Trophoblast cell (in vitro differentiated cells and primary cell): ENCODE measurements around the gene SSBP2.
A peak's percentile ranks its signal among the peaks of the same experiment; 100 is the strongest.

ENCODE experiments used
- DNase-seq, 2 donors: peaks; one replicate each; pipeline ENCODE4 v3.0.0-alpha.2; 2016
- H2AFZ ChIP-seq: 2 replicates; pipeline ENCODE4 v1.6.1; 2013; ENCODE audit warnings: low read length, moderate library complexity, mild to moderate bottlenecking; ENCODE audit not compliant: insufficient read depth, poor library complexity
- H2AK5ac ChIP-seq: 2 replicates; pipeline ENCODE4 v1.6.1; 2013; ENCODE audit warnings: mild to moderate bottlenecking, low read length
- H2BK120ac ChIP-seq: 2 replicates; pipeline ENCODE4 v1.6.1; 2013; ENCODE audit warnings: low read length, mild to moderate bottlenecking, moderate library complexity; ENCODE audit not compliant: insufficient read depth, poor library complexity
- H2BK12ac ChIP-seq: 2 replicates; pipeline ENCODE4 v1.6.1; 2013; ENCODE audit warnings: mild to moderate bottlenecking, low read length, moderate library complexity
- H2BK5ac ChIP-seq: 2 replicates; pipeline ENCODE4 v1.6.1; 2013; ENCODE audit warnings: low read length, low read depth, moderate library complexity, mild to moderate bottlenecking; ENCODE audit not compliant: poor library complexity
- H3K14ac ChIP-seq: 2 replicates; pipeline ENCODE4 v1.6.1; 2013; ENCODE audit warnings: mild to moderate bottlenecking, low read length
- H3K18ac ChIP-seq: 2 replicates; pipeline ENCODE4 v1.6.1; 2013; ENCODE audit warnings: mild to moderate bottlenecking, low read length
- H3K23ac ChIP-seq: 2 replicates; pipeline ENCODE4 v1.6.1; 2013; ENCODE audit warnings: low read length
- H3K27ac ChIP-seq: 2 replicates; pipeline ENCODE4 v1.5.1; 2013; ENCODE audit warnings: low read depth, mild to moderate bottlenecking, inconsistent platforms, low read length, moderate library complexity
- H3K27me3 ChIP-seq: 2 replicates; pipeline ENCODE4 v1.6.1; 2013; ENCODE audit warnings: inconsistent platforms, mild to moderate bottlenecking, low read length, moderate library complexity; ENCODE audit not compliant: insufficient read depth
- H3K36me3 ChIP-seq, 2 experiments: 1 replicate in 1 of 2; 2 replicates in 1 of 2; pipeline ENCODE4 v1.6.1; 2013; ENCODE audit warnings: low read length in 2 of 2, mild to moderate bottlenecking in 2 of 2, moderate library complexity in 1 of 2; ENCODE audit not compliant: insufficient read depth in 2 of 2, control insufficient read depth in 1 of 2
- H3K4ac ChIP-seq: 2 replicates; pipeline ENCODE4 v1.6.1; 2013; ENCODE audit warnings: low read depth, mild to moderate bottlenecking, low read length, moderate library complexity
- H3K4me1 ChIP-seq, 2 experiments: 1 replicate in 1 of 2; 2 replicates in 1 of 2; pipeline ENCODE4 v1.6.1; 2013; ENCODE audit warnings: low read length in 2 of 2, mild to moderate bottlenecking in 2 of 2, moderate library complexity in 1 of 2; ENCODE audit not compliant: insufficient read depth in 2 of 2, control insufficient read depth in 1 of 2
- H3K4me2 ChIP-seq: 2 replicates; pipeline ENCODE4 v1.6.1; 2013; ENCODE audit warnings: inconsistent platforms, mild to moderate bottlenecking, low read length, moderate library complexity
- H3K4me3 ChIP-seq: 2 replicates; pipeline ENCODE4 v1.5.1; 2013; ENCODE audit warnings: mild to moderate bottlenecking, low read depth, low read length, inconsistent platforms
- H3K79me1 ChIP-seq: one replicate; pipeline ENCODE4 v1.6.1; 2013; ENCODE audit warnings: low read length
- H3K79me2 ChIP-seq: 2 replicates; pipeline ENCODE4 v1.6.1; 2013; ENCODE audit warnings: low read length, mild to moderate bottlenecking; ENCODE audit not compliant: control insufficient read depth, insufficient read depth, poor library complexity
- H3K9ac ChIP-seq: 2 replicates; pipeline ENCODE4 v1.6.1; 2013; ENCODE audit warnings: mild to moderate bottlenecking, low read length
- H3K9me3 ChIP-seq: 2 replicates; pipeline ENCODE4 v1.6.1; 2013; ENCODE audit warnings: low read depth, mild to moderate bottlenecking, control low read depth, inconsistent platforms, low read length; ENCODE audit not compliant: insufficient read depth
- H4K12ac ChIP-seq: 2 replicates; pipeline ENCODE4 v1.6.1; 2013; ENCODE audit warnings: low read depth, mild to moderate bottlenecking, low read length, moderate library complexity
- H4K8ac ChIP-seq: 2 replicates; pipeline ENCODE4 v1.6.1; 2013; ENCODE audit warnings: low read depth, mild to moderate bottlenecking, low read length, moderate library complexity
- H4K91ac ChIP-seq: one replicate; pipeline ENCODE4 v1.6.1; 2013; ENCODE audit warnings: low read depth, mild to moderate bottlenecking, low read length, moderate library complexity
- WGBS: extraction: QIAGEN DNeasy Blood & Tissue Kit; methylation state at CpG from one replicate; pipeline ENCODE4 v1.1.7; 2013; ENCODE audit warnings: missing lambda C conversion rate; ENCODE audit not compliant: insufficient read length, insufficient coverage; ENCODE audit errors: extremely low coverage; 5-methylcytosine and 5-hydroxymethylcytosine counted together

The SSBP2 gene

GRCh38 chr5:81646469-81646995, 104.4 kb downstream of the SSBP2 start:
- Histone ChIP-seq H3K9ac (no peak overlapping the region), H3K4ac (no peak overlapping the region), H3K14ac (no peak overlapping the region), H4K91ac (no peak overlapping the region), H3K4me2 (no peak overlapping the region), H3K79me2 (no peaks in the 10 kb centered on the region), H2AK5ac (no peak overlapping the region), H2BK5ac (no peak overlapping the region), H3K23ac (no peak overlapping the region), H3K27me3 (no peaks in the 10 kb centered on the region), H3K27ac (no peak overlapping the region), H3K18ac (no peak overlapping the region), H3K79me1 (no peaks in the 10 kb centered on the region), H4K8ac (no peak overlapping the region), H2AFZ (no peak overlapping the region), H3K9me3 (no peaks in the 10 kb centered on the region), H3K36me3 (no peaks in the 10 kb centered on the region), H2BK12ac (no peak overlapping the region), H4K12ac (no peak overlapping the region), H2BK120ac (no peak overlapping the region), H3K4me3 (no peak overlapping the region), H3K4me1 (no peaks in the 10 kb centered on the region)
- no peak for DNase-seq
- WGBS = no CpG with 5 or more reads among the region's 3 CpGs

GRCh38 chr5:81642210-81642609, 108.7 kb downstream of the SSBP2 start:
- Histone ChIP-seq H3K79me2 (no peaks in the 10 kb centered on the region), H3K36me3 (no peaks in the 10 kb centered on the region), H2BK12ac (no peak overlapping the region), H3K4me3 (no peak overlapping the region), H3K4me2 (no peak overlapping the region), H3K4me1 (no peaks in the 10 kb centered on the region), H4K91ac (no peak overlapping the region), H3K9me3 (no peaks in the 10 kb centered on the region), H4K12ac (no peak overlapping the region), H3K27me3 (no peaks in the 10 kb centered on the region), H2AK5ac (no peak overlapping the region), H3K14ac (no peak overlapping the region), H3K4ac (no peak overlapping the region), H3K79me1 (no peaks in the 10 kb centered on the region), H3K18ac (no peak overlapping the region), H2BK5ac (no peak overlapping the region), H4K8ac (no peak overlapping the region), H2BK120ac (no peak overlapping the region), H3K23ac (no peak overlapping the region), H3K27ac (no peak overlapping the region), H2AFZ (no peak overlapping the region), H3K9ac (no peak overlapping the region)
- DNase-seq = no peak

DNA sequence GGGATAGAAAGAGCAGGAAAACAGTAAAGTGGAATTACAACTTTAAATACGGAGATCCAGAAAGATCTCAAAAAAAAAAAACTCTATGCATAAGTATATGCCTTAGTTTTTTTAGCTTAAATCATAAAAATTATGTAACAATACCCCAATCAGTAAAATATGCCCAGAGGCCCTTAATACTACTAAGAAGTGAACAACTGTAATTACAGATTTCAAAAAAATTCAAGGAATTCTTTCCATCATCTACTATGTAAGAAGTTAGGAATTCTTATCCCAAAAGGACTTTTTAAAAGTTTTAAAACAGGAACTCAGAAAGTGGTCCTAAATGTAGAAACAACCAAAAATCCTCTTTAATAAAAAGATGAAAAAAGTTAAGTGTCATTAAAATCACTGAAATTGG, 111.3 kb downstream of the SSBP2 start:
- H3K27me3 ChIP-seq = no peaks in the 10 kb centered on the region
- H3K79me1 ChIP-seq = no peaks in the 10 kb centered on the region
- H2BK5ac ChIP-seq = no peak overlapping the region
- no peak overlapping the region for H3K23ac ChIP-seq
- no peak overlapping the region for H4K8ac ChIP-seq
- H4K12ac ChIP-seq = no peak overlapping the region
- peak in 1 of 2 donors; percentile 29 for DNase-seq
- no peaks in the 10 kb centered on the region for H3K36me3 ChIP-seq
- no peak overlapping the region for H3K9ac ChIP-seq
- H3K4me3 ChIP-seq = no peak overlapping the region
- no peaks in the 10 kb centered on the region for H3K4me1 ChIP-seq
- no peak overlapping the region for H3K27ac ChIP-seq
- no peaks in the 10 kb centered on the region for H3K9me3 ChIP-seq
- no peaks in the 10 kb centered on the region for H3K79me2 ChIP-seq
- no peak overlapping the region for H3K14ac ChIP-seq
- WGBS = no CpG with 5 or more reads among the region's 1 CpG
- H2AFZ ChIP-seq = no peak overlapping the region
- H3K18ac ChIP-seq = no peak overlapping the region
- H2BK12ac ChIP-seq = no peak overlapping the region
- no peak overlapping the region for H2BK120ac ChIP-seq
- no peak overlapping the region for H3K4me2 ChIP-seq
- H2AK5ac ChIP-seq = no peak overlapping the region
- no peak overlapping the region for H3K4ac ChIP-seq
- H4K91ac ChIP-seq = no peak overlapping the region

DNA sequence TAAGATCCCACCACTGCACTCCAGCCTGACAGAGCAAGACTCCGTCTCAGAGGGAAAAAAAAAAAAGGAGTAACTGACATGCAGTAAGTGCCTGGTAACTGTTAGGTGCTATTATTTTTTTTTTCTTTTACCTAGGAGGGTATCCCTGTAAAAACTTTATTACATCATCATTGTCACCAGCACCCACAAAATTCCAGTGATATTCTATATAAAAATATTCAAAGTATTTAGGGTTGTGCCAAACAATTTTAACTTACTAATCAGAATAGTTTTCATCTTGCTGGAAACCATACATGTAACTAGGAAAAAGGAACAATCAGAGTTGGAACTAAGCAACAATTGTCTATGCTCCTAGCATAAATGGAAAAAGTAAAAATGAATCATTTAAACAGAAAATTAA, 112.4 kb downstream of the SSBP2 start:
- H3K4me3 ChIP-seq = no peak overlapping the region
- no peak overlapping the region for H2AK5ac ChIP-seq
- H3K4me1 ChIP-seq = peaks cover 0 to 2% of the 10 kb centered on the region in 2 experiments
- H3K27me3 ChIP-seq = no peaks in the 10 kb centered on the region
- H4K8ac ChIP-seq = no peak overlapping the region
- no peak overlapping the region for H3K27ac ChIP-seq
- H3K23ac ChIP-seq = no peak overlapping the region
- no peak overlapping the region for H2BK12ac ChIP-seq
- H4K12ac ChIP-seq = no peak overlapping the region
- no peaks in the 10 kb centered on the region for H3K9me3 ChIP-seq
- H4K91ac ChIP-seq = no peak overlapping the region
- no peaks in the 10 kb centered on the region for H3K79me2 ChIP-seq
- no peak overlapping the region for H3K14ac ChIP-seq
- no peaks in the 10 kb centered on the region for H3K36me3 ChIP-seq
- no peak overlapping the region for H2BK5ac ChIP-seq
- no peak overlapping the region for H2BK120ac ChIP-seq
- WGBS = no CpG with 5 or more reads among the region's 1 CpG
- H3K9ac ChIP-seq = no peak overlapping the region
- no peak overlapping the region for H2AFZ ChIP-seq
- H3K18ac ChIP-seq = no peak overlapping the region
- no peak overlapping the region for H3K4me2 ChIP-seq
- H3K4ac ChIP-seq = no peak overlapping the region
- no peak for DNase-seq
- no peaks in the 10 kb centered on the region for H3K79me1 ChIP-seq
